ENCODE data around the gene KIF1B.

DNA sequence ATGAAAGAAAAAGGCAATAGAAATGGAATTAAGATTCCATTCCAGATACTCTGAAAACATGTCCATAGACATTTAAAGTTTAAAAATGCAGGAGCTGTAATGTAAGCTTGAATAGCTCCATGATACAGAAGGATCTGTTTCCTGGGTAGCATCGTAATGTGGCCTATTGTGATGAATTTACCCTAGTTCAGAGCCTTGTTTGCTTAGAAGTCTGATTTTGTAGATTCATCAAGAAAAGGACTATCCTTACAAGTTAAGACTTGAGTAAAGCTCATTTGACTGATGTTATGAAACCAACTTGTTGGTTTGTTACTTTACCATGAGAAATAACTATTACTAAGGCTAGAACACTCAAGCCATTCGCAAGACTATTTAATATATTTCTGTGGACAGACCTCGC is 55.5 kb downstream of the KIF1B start:
- TF ChIP-seq POLR2A (IDR thresholded peaks at IDR 0.05), result no peak
- TF ChIP-seq, protein P1, sequence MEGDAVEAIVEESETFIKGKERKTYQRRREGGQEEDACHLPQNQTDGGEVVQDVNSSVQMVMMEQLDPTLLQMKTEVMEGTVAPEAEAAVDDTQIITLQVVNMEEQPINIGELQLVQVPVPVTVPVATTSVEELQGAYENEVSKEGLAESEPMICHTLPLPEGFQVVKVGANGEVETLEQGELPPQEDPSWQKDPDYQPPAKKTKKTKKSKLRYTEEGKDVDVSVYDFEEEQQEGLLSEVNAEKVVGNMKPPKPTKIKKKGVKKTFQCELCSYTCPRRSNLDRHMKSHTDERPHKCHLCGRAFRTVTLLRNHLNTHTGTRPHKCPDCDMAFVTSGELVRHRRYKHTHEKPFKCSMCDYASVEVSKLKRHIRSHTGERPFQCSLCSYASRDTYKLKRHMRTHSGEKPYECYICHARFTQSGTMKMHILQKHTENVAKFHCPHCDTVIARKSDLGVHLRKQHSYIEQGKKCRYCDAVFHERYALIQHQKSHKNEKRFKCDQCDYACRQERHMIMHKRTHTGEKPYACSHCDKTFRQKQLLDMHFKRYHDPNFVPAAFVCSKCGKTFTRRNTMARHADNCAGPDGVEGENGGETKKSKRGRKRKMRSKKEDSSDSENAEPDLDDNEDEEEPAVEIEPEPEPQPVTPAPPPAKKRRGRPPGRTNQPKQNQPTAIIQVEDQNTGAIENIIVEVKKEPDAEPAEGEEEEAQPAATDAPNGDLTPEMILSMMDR (IDR thresholded peaks at IDR 0.05), result no peak
- TF ChIP-seq POLR2AphosphoS5 (IDR thresholded peaks at IDR 0.05), result no peak
- no peak for TF ChIP-seq EP300 (IDR thresholded peaks at IDR 0.05)
